Epidermal melanocyte (primary cell): ENCODE data around the gene STK33.
"Not testable (repeated sequence)": the region's sequence is repeated elsewhere in the genome, so short reads cannot be mapped to it uniquely, and the experiment has no call there.

Source experiments
- DNase-seq: peaks from one replicate; pipeline ENCODE4 v3.0.0; 2011; ENCODE audit warnings: low spot score; ENCODE audit not compliant: insufficient read length

STK33 gene

DNA sequence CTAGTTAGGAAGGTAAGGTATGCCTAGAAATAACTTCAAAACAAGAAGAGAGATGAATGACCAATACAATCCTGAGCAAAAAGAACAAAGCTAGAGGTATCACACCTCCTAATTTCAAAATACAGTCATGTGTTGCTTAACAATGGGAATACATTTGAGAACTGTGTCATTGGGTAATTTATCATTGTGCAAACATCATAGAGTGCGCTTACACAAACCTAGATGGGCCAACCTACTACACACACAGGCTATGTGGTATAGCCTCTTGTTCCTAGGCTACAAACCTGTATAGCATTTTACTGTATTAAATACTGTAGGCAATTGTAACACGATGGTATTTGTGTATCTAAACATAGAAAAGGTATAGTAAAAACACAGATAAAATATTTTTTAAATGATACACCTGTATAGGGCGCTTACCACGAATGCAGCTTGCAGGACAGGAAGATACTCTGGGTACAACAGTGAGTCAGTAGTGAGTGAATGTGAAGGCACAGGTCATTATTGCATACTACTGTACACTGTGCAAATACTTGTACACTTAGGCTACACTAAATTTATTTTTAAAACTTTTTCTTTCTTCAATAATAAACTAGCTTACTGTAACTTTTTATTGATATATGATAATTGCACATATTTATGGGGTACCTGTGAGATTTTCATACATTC is 48.2 kb downstream of the STK33 start:
- no peak for DNase-seq

DNA sequence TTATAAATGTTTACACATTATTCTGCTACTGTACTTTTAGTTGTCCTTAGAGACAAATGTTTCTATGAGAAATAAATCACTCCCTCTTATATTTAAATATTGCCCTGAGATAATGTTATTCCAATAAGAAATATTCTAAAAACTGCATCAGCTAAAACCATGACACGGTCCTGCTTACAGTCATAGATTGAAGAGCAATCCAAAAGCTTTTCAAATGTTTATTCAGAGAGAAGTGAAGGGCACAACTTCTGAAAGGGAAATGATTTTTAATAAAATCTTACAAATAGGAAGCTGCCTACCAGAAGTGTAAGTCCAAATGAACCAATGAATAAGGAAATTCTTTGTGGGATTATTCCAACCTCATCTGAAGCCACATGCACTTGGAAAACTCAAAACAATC is 49.2 kb downstream of the STK33 start:
- no peak for DNase-seq

DNA sequence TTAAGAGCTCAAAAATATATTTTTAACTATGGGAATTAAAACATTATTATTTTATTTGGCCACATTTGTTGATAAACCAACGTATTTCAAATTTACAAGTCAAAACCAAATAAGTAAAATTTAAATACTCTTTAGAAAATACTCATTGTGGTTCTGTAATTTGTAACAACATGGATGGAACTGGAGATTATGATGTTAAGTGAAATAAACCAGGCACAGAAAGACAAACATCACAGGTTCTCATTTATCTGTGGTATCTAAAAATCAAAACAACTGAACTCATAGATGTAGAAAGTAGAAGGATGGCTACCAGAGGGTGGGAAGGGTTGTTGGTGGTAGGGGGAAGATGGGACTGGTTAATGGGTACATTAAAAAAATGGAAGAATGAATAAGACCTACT is 50.8 kb downstream of the STK33 start:
- DNase-seq = no peak

DNA sequence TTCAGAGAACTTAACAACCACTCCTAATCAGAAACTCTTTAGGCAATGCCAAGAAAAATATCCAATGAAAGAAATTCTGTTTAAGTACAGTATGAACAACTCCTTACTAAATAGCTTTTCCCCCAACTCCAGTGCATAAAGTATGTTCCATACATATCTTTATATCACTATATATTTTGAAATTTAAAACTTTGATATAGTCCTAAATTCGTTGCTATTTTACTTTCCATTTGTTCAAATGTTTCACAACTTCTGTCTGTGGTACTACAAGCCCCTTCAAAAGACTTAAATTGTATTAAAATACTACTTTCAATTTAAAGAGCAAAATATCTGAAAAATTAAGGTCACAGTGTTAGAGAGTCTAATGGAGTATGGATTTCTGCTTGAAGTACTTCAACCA is 52.6 kb downstream of the STK33 start:
- no peak for DNase-seq

DNA sequence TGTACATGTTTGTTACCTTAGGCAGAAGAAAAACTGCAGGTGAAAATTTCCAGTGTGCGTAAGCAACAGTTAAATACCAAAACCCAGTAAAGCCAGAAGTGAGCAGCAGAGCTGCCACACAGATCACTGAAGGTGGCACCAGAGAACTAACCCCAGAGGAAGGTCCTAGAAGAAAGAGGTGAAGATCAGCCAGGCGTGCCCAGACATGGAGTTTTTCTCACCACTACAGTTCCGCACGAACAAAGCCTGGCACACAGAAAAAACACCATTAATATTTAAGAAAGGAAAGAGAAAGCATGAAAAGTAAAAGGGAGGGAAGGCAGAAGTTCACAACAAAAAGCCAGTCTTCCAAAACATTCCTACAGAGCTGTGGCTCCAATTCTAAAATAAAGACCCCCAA is 60.7 kb downstream of the STK33 start:
- DNase-seq = no peak

DNA sequence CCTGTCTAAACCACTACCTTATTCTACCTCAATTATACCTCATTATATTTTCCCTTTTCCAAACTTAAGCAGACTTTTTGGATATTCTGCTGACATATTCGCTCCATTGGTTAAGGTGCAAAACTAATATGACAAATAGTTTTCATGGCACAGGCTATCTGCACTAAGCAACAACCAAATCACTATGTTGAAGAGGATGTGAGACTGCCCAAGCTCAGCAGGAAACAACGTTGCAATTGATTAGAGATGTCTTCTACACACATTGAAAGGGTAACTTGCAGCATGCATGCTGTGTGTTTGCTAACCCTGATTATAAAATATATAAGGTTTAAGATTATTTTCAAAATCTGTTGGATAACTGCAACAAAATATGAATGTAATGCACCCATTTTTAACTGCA is 61.6 kb downstream of the STK33 start:
- no peak for DNase-seq

DNA sequence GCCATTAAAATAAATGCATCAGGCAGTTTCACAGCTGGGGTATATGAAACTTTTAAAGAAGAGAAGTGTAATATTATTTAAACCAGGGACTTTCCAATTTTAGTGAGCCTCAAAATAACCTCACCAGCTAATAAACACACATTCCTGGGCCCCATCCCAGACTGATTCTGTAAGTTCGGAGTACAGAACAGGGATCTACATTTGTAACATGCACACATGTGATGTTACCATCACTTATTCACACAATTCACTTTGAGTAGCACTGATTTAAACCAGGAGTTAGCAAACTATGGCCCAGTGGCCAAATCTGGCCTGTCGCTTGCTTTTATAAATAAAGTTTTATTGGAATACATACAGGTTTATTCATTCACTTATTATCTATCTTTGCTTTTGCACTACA is 62.0 kb downstream of the STK33 start:
- DNase-seq = no peak

DNA sequence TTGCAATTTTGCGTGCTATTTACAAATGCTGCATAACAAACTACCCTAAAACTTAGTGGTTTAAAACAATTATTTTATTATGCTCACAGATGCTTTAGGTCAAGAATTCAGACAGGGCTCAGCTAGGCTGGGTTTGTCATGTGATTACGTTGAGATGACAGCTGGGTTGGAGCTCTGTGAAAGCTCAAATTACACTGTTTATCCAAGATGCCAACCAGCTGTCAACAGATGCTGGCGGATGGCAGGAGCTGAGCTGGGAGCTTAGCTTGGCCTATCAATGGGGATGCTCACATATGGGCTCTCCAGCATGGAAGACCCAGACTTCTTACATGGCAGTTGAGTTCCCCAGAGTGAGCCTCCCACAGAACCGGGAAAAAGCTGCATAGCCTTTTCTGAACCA is 62.7 kb downstream of the STK33 start:
- no peak for DNase-seq

DNA sequence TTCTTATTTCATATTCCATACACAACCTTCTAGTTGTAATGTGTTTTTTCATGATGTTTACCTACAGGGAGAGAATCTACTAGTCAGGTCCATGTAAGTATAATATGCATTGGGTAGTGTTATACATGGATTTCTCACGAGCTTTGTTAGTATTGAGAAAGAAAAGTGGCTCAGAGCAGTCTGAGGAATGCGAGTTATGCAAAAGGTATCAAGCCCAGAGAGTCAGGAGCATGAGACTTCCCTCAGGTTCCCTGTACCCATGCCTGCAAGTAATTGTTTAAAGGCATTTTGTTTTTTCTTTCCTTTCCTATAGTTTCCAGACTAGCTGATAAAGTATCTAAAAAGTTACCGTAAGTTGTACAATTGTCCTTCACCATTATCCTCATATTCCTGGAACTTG is 66.1 kb downstream of the STK33 start:
- DNase-seq = no peak

DNA sequence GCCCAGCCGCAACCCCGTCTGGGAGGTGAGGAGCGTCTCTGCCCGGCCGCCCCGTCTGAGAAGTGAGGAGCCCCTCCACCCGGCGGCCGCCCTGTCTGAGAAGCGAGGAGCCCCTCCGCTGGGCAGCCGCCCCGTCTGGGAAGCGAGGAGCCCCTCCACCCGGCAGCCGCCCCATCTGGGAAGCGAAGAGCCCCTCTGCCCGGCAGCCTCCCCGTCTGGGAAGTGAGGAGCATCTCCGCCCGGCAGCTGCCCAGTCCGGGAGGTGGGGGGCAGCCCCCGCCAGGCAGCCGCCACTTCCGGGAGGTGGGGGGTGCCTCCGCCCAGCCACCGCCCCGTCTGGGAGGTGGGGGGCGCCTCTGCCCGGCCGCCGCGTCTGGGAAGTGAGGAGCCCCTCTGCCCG is 70.6 kb downstream of the STK33 start:
- no peak for DNase-seq

DNA sequence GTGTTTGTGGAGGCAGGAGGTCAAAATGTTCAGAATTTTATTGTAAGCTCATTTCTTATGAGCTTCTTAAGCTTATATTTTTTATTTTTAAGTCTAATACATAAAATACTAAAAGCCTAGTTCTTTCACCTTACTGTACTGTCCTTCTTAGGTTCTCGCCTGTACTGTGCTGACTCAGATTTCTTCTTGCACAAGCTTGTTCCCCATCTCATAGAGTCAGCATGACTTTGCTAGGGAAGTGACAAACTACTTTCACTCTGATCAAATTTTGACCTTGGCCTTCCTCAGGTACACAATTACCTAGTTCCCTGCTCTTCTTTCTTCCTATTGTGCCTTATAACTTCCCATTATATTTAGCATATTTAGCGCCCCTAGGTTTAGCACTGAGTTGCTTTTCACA is 81.5 kb downstream of the STK33 start:
- no peak for DNase-seq

DNA sequence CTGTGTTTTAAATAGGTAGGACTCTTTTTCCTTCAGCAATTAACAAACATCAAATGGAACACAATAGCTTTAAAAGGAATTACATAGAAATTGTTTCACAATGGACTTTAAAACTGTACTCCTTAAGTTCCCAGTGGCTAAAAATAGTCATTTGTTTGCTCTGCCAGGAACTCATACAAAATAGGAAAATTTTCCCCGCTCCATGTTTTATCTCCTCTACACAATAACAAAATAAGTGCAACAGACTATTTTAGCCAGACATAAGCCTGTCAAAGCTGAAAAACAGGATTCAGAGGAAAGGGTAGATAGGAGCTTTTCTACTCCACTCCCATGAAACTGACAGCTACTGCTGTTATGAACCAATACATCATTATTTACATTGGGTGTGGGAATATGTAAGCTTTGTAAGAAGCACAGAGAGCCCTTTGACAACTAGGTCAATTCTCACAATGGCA is 90.1 kb downstream of the STK33 start:
- DNase-seq = no peak

DNA sequence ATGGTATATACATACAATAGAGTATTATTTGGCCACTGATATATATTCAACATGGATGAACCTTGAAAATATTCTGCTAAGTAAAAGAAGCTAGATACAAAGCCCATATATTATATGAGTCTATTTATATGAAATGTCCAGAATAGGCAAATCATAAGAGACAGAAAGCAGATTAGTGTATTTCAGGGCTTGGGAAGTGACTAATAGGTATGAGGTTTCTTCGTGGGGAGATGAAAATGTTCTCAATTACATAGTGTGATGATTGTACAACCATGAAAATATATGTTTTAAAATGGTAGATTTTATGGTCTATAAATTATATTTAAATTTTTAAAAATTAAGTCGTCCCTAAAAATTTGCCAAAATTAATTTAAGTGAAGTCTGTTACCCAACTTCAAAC is 92.2 kb downstream of the STK33 start:
- DNase-seq = no peak

DNA sequence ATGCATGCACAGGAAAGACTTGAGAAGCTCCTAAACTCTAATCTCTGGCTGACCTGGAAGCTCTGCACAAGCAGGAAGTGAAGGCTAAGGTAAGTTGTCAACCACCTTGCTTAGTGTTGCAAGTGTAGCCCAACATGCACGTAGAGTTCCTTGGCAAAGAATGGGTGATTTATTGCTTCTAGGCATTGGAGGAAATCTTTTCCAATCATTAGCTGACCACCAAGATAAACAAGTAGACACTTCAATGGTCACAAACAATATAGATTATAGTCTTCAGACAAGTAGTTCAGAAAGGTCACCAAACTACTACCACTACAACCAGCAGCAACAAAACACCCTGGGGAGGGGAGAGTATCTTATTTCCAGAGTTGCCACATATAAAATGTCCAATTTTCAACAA is 105.6 kb downstream of the STK33 start:
- no peak for DNase-seq

DNA sequence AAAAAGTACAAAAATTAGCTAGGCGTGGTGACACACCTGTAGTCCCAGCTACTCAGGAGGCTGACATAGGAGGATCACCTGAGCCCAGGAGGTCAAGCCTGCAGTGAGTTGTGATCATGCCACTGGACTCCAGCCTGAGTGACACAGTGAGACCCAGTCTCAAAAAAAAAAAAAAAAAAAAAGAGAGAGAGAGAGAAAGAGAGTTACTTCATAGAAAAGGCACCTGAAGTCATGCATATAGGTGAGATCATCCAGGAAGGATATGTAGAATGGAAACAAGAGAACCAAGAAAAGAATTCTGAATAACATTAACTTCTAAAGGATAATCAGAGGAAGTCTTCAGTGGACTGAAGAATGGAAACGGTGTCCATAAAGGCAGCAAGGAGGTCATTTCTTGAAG is 106.8 kb downstream of the STK33 start:
- DNase-seq = no peak

DNA sequence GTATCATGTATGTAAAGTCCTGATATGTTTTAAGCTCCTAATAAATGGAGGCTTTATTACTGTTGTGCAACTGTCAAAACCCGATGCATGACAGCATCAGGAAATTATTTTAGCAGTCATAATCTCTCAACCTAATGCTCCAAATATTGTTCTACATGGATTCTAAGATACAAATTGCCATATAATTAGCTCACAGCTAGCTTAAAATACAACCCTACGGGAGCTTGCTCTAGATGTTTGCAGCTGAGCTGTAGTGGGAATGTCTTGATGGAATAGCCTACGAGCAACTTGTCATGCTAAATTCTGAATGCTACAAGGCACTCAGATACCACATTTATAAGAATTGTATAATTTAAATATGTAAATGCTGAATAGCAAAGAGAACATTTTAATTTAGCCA is 109.8 kb downstream of the STK33 start:
- no peak for DNase-seq

DNA sequence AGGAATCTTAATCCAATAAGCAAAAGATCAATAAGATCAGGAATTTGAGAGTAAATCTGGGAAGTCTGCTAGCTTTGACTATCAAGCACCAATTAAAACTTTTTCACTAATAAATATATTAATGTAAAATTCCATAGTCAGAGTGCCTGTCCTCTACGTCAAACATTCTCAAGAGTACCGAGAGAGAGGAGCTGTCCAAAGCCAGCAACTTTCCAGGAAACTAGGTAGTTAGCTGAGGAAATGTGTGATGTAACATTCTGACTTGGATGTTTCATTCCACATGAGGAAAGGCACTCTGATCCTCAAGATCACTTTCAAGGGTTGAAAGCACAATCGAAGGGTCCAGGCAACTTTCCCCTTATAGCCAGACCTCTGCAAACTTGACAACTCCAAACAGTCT is 113.2 kb downstream of the STK33 start:
- no peak for DNase-seq

DNA sequence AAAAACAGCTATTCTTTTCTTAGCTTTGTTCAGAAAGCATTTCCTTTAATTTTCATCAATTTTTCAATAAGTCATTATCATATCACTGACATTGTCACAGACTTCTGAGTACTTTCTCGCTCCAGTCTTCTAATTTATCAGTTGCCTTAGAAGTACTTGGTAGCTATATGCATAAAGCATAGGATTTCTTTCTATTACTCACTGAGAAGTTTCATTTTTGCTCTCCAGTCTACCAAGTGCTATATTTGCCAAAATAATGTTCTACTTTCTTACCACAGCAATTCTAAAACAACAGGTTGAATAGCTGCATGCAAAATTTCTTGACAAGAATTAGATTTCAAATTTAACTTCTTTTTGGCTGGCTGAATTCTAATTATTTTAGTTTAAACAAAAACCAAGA is 116.3 kb downstream of the STK33 start:
- no peak for DNase-seq

DNA sequence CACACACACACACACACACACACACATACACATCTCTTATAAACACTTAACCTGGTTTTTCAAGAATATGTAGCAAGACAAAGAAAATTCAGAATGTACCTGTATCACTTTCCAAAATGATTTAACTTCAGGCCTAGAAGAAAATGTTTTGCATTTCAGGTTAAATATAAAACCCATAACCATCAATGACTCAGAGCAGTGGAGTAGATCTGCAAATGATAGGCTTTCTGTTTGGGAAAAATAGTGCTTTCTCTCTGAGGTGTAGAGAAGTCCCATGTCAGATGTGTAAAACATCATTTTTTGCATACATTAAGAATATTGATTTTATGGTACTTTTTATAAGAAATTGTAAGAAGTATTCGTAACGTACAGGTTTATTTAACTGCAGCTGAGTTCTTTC is 116.9 kb downstream of the STK33 start:
- no peak for DNase-seq

DNA sequence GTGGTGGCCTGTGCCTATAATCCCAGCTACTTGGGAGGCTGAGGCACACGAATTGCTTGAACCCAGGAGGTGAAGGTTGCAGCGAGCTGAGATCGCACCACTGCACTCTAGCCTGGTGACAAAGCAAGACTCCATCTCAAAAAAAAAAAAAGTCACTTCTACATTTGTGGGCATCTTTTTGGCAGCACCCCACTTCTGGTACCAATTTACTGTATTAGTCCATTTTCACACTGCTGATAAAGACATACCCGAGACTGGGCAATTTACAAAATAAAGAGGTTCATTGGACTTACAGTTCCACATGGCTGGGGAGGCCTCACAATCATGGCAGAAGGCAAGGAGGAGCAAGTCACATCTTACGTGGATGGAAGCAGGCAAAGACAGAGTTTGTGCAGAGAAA is 126.2 kb downstream of the STK33 start:
- DNase-seq = not testable (repeated sequence)

DNA sequence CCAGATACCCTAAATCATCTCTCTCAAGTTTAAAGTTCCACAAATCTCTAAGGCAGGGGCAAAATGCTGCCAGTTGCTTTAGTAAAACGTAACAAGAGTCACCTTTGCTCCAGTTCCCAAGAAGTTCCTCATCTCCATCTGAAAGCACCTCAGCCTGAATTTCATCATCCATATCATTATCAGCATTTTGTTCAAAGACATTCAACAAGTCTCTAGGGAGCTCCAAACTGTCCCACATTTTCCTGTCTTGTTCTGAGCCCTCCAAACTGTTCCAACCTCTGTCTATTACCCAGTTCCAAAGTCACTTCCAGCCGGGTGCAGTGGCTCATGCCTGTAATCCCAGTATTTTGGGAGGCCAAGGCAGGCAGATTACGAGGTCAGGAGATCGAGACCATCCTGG is 126.7 kb downstream of the STK33 start:
- not testable (repeated sequence) for DNase-seq

DNA sequence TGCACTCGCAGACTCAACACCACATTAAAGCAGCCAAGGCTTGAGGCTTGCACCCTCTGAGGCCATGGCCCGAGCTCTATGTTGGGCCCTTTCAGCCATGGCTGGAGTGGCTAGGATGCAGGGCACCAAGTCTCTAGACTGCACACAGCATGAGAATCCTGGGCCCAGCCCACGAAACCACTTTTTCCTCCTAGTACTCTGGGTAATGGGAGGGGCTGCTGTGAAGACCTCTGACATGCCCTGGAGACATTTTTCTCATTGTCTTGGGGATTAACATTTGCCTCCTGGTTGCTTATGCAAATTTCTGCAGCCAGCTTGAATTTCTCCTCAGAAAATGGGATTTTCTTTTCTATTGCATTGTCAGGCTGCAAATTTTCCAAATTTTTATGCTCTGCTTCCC is 127.1 kb downstream of the STK33 start:
- not testable (repeated sequence) for DNase-seq

DNA sequence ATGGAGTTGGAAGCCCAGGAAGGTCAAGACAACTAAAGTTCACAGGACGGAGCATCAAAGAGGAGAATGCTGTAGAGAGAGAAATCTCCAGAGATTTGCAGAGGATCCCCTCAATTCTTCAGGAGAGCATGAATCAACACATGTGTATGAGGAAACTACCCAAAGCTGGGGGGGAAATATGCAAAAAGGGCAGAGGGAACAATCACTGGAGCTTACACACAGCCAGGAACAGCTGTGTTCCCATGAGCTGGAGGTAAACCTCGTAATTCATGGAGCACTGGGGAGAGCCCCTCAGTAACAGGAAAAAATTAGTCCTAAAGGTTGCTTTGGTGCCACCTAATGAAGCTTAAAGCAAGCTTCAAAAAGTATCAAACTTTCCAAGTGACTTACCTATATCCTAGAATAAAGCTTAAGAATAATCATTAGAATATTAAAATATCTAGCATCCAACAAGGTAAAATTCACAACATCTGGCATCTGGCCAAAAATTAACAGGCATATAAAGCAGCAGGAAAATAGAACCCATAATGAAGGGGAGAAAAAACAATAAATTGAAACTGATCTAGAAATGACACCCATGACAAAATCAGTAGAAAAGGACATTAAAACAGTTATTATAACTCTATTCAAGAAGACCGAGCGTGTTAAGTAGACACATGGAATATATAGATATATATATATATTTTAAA is 134.2 kb downstream of the STK33 start:
- DNase-seq = no peak
